Measurements from ENCODE around the gene LRRC10B.

LRRC10B gene

DNA sequence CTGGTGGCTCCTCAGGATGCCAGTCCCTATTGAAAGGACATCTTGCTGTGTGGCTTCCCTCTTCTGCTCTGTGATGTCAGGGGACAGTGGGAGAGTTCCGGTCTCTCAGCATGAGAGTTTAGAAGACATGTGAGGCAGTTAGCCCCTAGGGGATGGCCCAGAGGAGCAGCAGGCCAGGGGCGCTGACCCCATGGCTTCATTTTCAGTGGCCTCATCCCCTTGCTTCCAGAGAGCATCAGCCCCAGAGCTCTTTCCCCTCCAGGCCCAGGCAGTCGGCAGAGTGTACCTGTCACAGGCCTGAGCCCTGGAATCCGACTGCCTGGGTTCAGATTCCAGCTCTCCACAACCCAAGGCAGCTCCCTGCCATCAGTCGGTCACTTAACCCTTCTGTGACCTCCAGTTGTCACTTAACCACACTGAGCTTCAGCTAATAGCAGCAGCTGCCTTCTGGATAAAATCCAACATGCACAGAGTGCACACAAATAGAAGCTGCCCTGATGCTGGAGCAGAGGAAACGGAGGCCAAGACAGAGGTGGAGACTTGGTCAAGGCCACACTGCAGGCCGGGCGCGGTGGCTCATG, 14.1 kb upstream of the LRRC10B start:
- DNase-seq (ENCODE audit: extremely low read depth, low read depth): no peak
- TF ChIP-seq, protein P1, sequence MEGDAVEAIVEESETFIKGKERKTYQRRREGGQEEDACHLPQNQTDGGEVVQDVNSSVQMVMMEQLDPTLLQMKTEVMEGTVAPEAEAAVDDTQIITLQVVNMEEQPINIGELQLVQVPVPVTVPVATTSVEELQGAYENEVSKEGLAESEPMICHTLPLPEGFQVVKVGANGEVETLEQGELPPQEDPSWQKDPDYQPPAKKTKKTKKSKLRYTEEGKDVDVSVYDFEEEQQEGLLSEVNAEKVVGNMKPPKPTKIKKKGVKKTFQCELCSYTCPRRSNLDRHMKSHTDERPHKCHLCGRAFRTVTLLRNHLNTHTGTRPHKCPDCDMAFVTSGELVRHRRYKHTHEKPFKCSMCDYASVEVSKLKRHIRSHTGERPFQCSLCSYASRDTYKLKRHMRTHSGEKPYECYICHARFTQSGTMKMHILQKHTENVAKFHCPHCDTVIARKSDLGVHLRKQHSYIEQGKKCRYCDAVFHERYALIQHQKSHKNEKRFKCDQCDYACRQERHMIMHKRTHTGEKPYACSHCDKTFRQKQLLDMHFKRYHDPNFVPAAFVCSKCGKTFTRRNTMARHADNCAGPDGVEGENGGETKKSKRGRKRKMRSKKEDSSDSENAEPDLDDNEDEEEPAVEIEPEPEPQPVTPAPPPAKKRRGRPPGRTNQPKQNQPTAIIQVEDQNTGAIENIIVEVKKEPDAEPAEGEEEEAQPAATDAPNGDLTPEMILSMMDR (IDR thresholded peaks at IDR 0.05; ENCODE audit: low read depth, low read length, missing control alignments): no peak
- H3K4me3 ChIP-seq (replicated peaks; ENCODE audit: low read depth, low read length): no peak overlapping the region

DNA sequence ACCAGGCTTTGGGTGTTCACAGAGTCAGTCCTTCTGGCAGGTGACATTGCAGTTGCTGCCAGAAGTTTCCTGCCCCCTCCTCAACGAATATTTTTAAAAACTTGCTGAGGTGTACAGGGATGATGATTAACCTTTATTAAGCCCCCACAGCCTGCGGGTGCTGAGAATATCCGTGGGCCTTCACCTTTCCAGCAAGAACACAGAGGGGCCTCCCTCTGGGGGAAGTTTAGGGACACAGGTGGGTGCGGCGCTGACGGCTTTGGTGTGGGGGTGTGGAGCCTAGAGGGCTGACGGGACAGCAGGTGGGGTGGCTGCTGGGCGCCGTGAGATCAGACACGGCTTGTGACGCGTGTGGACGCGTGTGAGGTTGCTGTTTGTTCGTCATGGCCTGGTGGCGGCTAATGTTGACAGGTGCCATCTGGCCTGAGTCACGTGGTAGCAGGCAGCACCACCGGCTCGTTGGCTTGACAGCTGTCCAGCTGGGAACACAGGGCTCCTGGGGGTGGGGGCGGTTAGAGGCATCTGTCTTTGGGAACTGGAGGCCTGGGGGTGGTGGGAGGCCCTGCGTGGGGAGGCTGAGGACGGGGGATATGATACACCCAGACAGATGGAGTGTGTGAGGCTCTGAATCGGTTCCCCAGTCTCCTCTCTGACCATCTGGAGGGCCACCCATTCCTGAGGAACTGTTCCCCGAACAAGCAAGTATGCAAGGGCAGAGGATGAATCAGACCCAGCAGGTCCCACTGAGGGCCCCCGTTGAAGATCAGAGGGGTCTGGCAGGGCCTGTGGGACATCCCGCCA, 12.5 kb upstream of the LRRC10B start:
- H3K4me3 ChIP-seq (replicated peaks; ENCODE audit: low read depth, low read length): no peak overlapping the region
- TF ChIP-seq, protein P1 (IDR thresholded peaks at IDR 0.05; ENCODE audit: low read depth, low read length, missing control alignments): no peak
- DNase-seq (ENCODE audit: extremely low read depth, low read depth): no peak

- TF ChIP-seq, protein P1 (IDR thresholded peaks at IDR 0.05; ENCODE audit: low read depth, low read length, missing control alignments): no peak
- DNase-seq (ENCODE audit: extremely low read depth, low read depth): no peak
- no peak overlapping the region for H3K4me3 ChIP-seq (replicated peaks; ENCODE audit: low read depth, low read length)
These were observed 11.7 kb upstream of the LRRC10B start for GRCh38 chr11:61496602-61497400.

DNA sequence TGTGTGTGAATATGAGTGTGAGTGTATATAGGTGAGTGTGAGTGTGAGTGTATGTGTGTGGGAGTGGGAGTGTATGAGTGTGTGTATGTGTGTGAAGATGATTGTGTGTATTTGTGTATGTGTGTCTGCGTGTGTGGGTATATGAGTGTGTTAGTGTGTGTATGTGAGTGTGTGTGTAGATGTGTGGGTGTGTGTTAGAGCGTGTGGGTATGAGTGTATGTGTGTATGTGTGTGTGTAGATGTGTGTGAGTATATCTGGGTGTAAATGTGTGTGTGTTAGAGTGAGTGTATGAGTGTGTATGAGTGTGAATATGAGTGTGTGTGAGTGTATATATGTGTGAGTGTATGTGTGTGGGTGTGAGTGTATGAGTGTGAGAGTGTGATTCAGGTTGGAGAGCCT, 11.1 kb upstream of the LRRC10B start:
- H3K4me3 ChIP-seq (replicated peaks; ENCODE audit: low read depth, low read length): no peak overlapping the region
- TF ChIP-seq, protein P1 (IDR thresholded peaks at IDR 0.05; ENCODE audit: low read depth, low read length, missing control alignments): no peak
- DNase-seq (ENCODE audit: extremely low read depth, low read depth): no peak

DNA sequence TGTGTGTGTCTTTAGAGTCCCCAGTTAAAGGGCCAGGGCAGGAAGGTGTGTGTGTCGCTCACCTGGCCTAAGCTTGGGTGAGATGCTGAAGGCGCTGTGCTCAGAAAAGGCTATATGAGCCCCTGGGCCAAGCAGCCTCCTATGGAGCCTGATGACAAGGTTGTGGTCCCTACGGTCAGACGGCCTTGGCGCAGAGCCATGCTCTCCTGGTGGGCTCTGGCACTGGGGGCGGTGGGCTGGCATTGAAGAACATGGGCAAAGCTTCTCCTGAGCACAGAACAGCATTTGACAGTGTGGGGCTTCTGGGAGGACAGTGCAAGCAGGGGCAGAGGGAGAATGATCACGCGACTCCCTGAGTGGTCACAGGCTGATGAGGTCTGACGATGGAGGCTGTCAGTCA, 10.7 kb upstream of the LRRC10B start:
- TF ChIP-seq, protein P1 (IDR thresholded peaks at IDR 0.05; ENCODE audit: low read depth, low read length, missing control alignments): no peak
- no peak for DNase-seq (ENCODE audit: extremely low read depth, low read depth)
- no peak overlapping the region for H3K4me3 ChIP-seq (replicated peaks; ENCODE audit: low read depth, low read length)

GRCh38 chr11:61498767-61499341, 9.7 kb upstream of the LRRC10B start:
- H3K4me3 ChIP-seq (replicated peaks; ENCODE audit: low read depth, low read length): no peak overlapping the region
- TF ChIP-seq, protein P1 (IDR thresholded peaks at IDR 0.05; ENCODE audit: low read depth, low read length, missing control alignments): no peak
- DNase-seq (ENCODE audit: extremely low read depth, low read depth): no peak
